Small intestine (tissue), 7 donors: ENCODE measurements around the gene NWD2. TPM values are rescaled to one million over a fixed set of nuclear protein-coding genes. Genes with fewer than 3 reads are reported as not detected.

Experiments
- DNase-seq, 2 donors: peaks; one replicate each; pipeline versions ENCODE4 v3.0.0 to v3.0.0-alpha.2; 2013
- FAIRE-seq: peaks from 2 replicates; lab custom pipeline; 2012; peaks lifted over from hg19 to GRCh38; lab: Jason Lieb, UNC
- H3K27ac ChIP-seq, 3 donors: one replicate each; pipeline ENCODE4 v1.5.1; 2013; ENCODE audit warnings: low read length in 2 of 3, mild to moderate bottlenecking in 2 of 3, control low read depth in 1 of 3, inconsistent platforms in 1 of 3, low read depth in 1 of 3, moderate library complexity in 1 of 3
- H3K27me3 ChIP-seq, 3 donors: one replicate each; pipeline ENCODE4 v1.6.1; 2013; ENCODE audit warnings: low read length in 3 of 3, inconsistent platforms in 1 of 3; ENCODE audit not compliant: control insufficient read depth in 3 of 3, insufficient read depth in 3 of 3
- H3K36me3 ChIP-seq, 3 donors: one replicate each; pipeline ENCODE4 v1.6.1; 2013; ENCODE audit warnings: low read length in 3 of 3, inconsistent platforms in 1 of 3, low read depth in 1 of 3, mild to moderate bottlenecking in 1 of 3, moderate library complexity in 1 of 3; ENCODE audit not compliant: control insufficient read depth in 3 of 3, insufficient read depth in 2 of 3
- H3K4me1 ChIP-seq, 3 donors: one replicate each; pipeline ENCODE4 v1.6.1; 2013; ENCODE audit warnings: low read length in 2 of 3, inconsistent platforms in 1 of 3, low read depth in 1 of 3, mild to moderate bottlenecking in 1 of 3, moderate library complexity in 1 of 3; ENCODE audit not compliant: control insufficient read depth in 3 of 3, insufficient read depth in 2 of 3
- H3K4me3 ChIP-seq, 3 donors: one replicate each; pipeline ENCODE4 v1.5.1; 2013; ENCODE audit warnings: low read length in 3 of 3, control low read depth in 1 of 3, inconsistent platforms in 1 of 3, low read depth in 1 of 3, mild to moderate bottlenecking in 1 of 3, moderate library complexity in 1 of 3
- H3K9me3 ChIP-seq, 2 donors: one replicate each; pipeline ENCODE4 v1.6.1; 2013; ENCODE audit warnings: low read depth in 1 of 2, low read length in 1 of 2; ENCODE audit not compliant: control insufficient read depth in 2 of 2, insufficient read depth in 1 of 2
- WGBS, 3 donors: extraction: QIAGEN DNeasy Blood & Tissue Kit; methylation state at CpG; one replicate each; pipeline ENCODE4 v1.1.7; 2013; 5-methylcytosine and 5-hydroxymethylcytosine counted together
- polyA plus RNA-seq, 4 donors: library from polyadenylated mRNA; stranded (reverse) in 3 of 4; unstranded in 1 of 4; fragments of 200-250 nt in 3 of 4; fragments of 120-200 nt in 1 of 4; gene quantifications; one replicate each; pipeline versions ENCODE4 v1.2.1 to v1.2.3, GENCODE V29; 2013
- donor health status: healthy with polysubstance abuse.
- donor health status: control.
- donor health status: control.
- donor health status: Bipolar disorder and iron deficiency.
- donor health status: healthy.

Gene NWD2
- polyA plus RNA-seq, 4 donors = under 0.01 to 0.15 (median 0.01) TPM; not detected in 1

- no peak overlapping the region for H3K4me3 ChIP-seq
- no peaks in the 10 kb centered on the region for H3K36me3 ChIP-seq
- no peaks in the 10 kb centered on the region for H3K9me3 ChIP-seq
- H3K4me1 ChIP-seq = no peaks in the 10 kb centered on the region
- DNase-seq = no peak
- 15 to 34% (median 19%) methylated on average over 6 of the region's 6 CpGs for WGBS, 3 donors
- H3K27me3 ChIP-seq = peaks cover 12 to 58% (median 25%) of the 10 kb centered on the region in 3 donors
- H3K27ac ChIP-seq = no peak overlapping the region
- no peak for FAIRE-seq
Measured at GRCh38 chr4:37246891-37247290, 2.3 kb downstream of the NWD2 start.

- FAIRE-seq = no peak
- Histone ChIP-seq H3K27me3 (no peaks in the 10 kb centered on the region), H3K27ac (no peak overlapping the region), H3K4me1 (no peaks in the 10 kb centered on the region), H3K4me3 (no peak overlapping the region), H3K36me3 (no peaks in the 10 kb centered on the region), H3K9me3 (no peaks in the 10 kb centered on the region)
- DNase-seq = no peak
- 34 to 67% (median 39%) methylated on average over 1 of the region's 1 CpG for WGBS, 3 donors
Measured at GRCh38 chr4:37258221-37258620, 13.7 kb downstream of the NWD2 start.

GRCh38 chr4:37268319-37268718, 23.8 kb downstream of the NWD2 start:
- 43 to 73% (median 54%) methylated on average over 3 of the region's 3 CpGs for WGBS, 3 donors
- FAIRE-seq = no peak
- no peak overlapping the region for H3K27ac ChIP-seq
- H3K4me3 ChIP-seq = no peak overlapping the region
- no peak for DNase-seq
- no peaks in the 10 kb centered on the region for H3K36me3 ChIP-seq
- H3K4me1 ChIP-seq = no peaks in the 10 kb centered on the region
- H3K9me3 ChIP-seq = no peaks in the 10 kb centered on the region
- H3K27me3 ChIP-seq = no peaks in the 10 kb centered on the region

GRCh38 chr4:37279121-37279520, 34.6 kb downstream of the NWD2 start:
- no peak for DNase-seq
- FAIRE-seq = no peak

GRCh38 chr4:37279894-37280592, 35.5 kb downstream of the NWD2 start:
- no peaks in the 10 kb centered on the region for H3K9me3 ChIP-seq
- DNase-seq (no peak), FAIRE-seq (no peak)
- 65 to 76% (median 69%) methylated on average over 6 of the region's 6 CpGs for WGBS, 3 donors
- no peak overlapping the region for H3K27ac ChIP-seq
- no peaks in the 10 kb centered on the region for H3K4me1 ChIP-seq
- no peaks in the 10 kb centered on the region for H3K36me3 ChIP-seq
- H3K27me3 ChIP-seq = no peaks in the 10 kb centered on the region
- no peak overlapping the region for H3K4me3 ChIP-seq

More at GRCh38 chr4:37279121-37279520, 34.6 kb downstream of the NWD2 start:
- Histone ChIP-seq H3K27me3 (no peaks in the 10 kb centered on the region), H3K36me3 (no peaks in the 10 kb centered on the region), H3K4me3 (no peak overlapping the region), H3K9me3 (no peaks in the 10 kb centered on the region), H3K4me1 (no peaks in the 10 kb centered on the region), H3K27ac (no peak overlapping the region)
- 86 to 99% (median 92%) methylated on average over 1 of the region's 1 CpG for WGBS, 3 donors

- WGBS, 3 donors = 71 to 82% (median 77%) methylated on average over 1 of the region's 1 CpG
- H3K4me3 ChIP-seq = no peak overlapping the region
- DNase-seq = no peak
- H3K27me3 ChIP-seq = no peaks in the 10 kb centered on the region
- FAIRE-seq = no peak
- peaks cover 0 to under 1% of the 10 kb centered on the region in 2 donors for H3K9me3 ChIP-seq
- no peak overlapping the region for H3K27ac ChIP-seq
- H3K36me3 ChIP-seq = no peaks in the 10 kb centered on the region
- H3K4me1 ChIP-seq = no peaks in the 10 kb centered on the region
Measured at GRCh38 chr4:37299468-37299867, 54.9 kb downstream of the NWD2 start.

- Histone ChIP-seq H3K4me3 (no peak overlapping the region), H3K9me3 (peaks cover 0 to 21% of the 10 kb centered on the region in 2 donors), H3K27me3 (no peaks in the 10 kb centered on the region), H3K4me1 (no peaks in the 10 kb centered on the region), H3K36me3 (no peaks in the 10 kb centered on the region), H3K27ac (no peak overlapping the region)
- FAIRE-seq = no peak
- WGBS, 3 donors = 78 to 90% (median 83%) methylated on average over 6 of the region's 6 CpGs
- no peak for DNase-seq
Measured at GRCh38 chr4:37304612-37305011, 60.1 kb downstream of the NWD2 start.

GRCh38 chr4:37305984-37306383, 61.4 kb downstream of the NWD2 start:
- DNase-seq (no peak), FAIRE-seq (no peak)
- WGBS, 3 donors = 66 to 86% (median 85%) methylated on average over 1 of the region's 1 CpG
- no peaks in the 10 kb centered on the region for H3K27me3 ChIP-seq
- H3K4me1 ChIP-seq = no peaks in the 10 kb centered on the region
- no peak overlapping the region for H3K4me3 ChIP-seq
- peaks cover 0 to 22% of the 10 kb centered on the region in 2 donors for H3K9me3 ChIP-seq
- no peaks in the 10 kb centered on the region for H3K36me3 ChIP-seq
- H3K27ac ChIP-seq = no peak overlapping the region
